ENCODE results near the gene NUB1. TPM values are rescaled to one million over a fixed set of nuclear protein-coding genes. Genes with fewer than 3 reads are reported as not detected.
A peak's percentile ranks its signal among the peaks of the same experiment; 100 is the strongest.

Gene NUB1
- total and polyA plus RNA-seq, 7 donors = 23.6 to 56.2 (median 46.0) TPM

DNA sequence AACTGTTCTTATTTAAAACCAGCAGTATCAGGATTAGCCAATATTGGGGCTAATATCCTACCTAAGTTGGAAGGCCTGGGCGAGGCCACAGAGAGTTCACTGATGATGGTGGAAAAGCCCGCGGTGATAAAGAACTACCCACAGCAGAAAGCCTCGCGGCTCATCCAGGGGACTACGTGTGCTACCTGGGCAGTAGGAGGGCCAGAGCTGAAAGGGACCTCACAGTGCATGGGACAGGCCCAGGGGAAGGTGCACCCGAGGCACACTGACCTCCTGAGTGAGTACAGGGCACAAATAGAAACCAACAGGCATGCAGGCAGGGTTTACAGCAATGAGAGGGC, 66.9 kb downstream of the NUB1 start:
- Histone ChIP-seq H3K27me3 (ENCODE audit: insufficient read depth in 3 of 3, low read length in 2 of 3) (peaks cover 0 to 57% (median 20%) of the 10 kb centered on the region in 3 donors), H3K4me1 (peaks cover 10% of the 10 kb centered on the region), H3K27ac (no peak overlapping the region), H3K36me3 (ENCODE audit: insufficient read depth in 1 of 2, low read depth in 1 of 2) (no peaks in the 10 kb centered on the region), H3K4me3 (no peak overlapping the region), H3K9me3 (no peaks in the 10 kb centered on the region)
- DNase-seq = peak in 1 of 2 donors; percentile 29
- TF ChIP-seq, protein P1, sequence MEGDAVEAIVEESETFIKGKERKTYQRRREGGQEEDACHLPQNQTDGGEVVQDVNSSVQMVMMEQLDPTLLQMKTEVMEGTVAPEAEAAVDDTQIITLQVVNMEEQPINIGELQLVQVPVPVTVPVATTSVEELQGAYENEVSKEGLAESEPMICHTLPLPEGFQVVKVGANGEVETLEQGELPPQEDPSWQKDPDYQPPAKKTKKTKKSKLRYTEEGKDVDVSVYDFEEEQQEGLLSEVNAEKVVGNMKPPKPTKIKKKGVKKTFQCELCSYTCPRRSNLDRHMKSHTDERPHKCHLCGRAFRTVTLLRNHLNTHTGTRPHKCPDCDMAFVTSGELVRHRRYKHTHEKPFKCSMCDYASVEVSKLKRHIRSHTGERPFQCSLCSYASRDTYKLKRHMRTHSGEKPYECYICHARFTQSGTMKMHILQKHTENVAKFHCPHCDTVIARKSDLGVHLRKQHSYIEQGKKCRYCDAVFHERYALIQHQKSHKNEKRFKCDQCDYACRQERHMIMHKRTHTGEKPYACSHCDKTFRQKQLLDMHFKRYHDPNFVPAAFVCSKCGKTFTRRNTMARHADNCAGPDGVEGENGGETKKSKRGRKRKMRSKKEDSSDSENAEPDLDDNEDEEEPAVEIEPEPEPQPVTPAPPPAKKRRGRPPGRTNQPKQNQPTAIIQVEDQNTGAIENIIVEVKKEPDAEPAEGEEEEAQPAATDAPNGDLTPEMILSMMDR (IDR thresholded peaks at IDR 0.05) = no peak
- ATAC-seq = no peak
- intact Hi-C loops (cut with DNase I) = no loop called here
- 85 to 92% (median 91%) methylated on average over 7 of the region's 7 CpGs for WGBS, 3 donors

DNA sequence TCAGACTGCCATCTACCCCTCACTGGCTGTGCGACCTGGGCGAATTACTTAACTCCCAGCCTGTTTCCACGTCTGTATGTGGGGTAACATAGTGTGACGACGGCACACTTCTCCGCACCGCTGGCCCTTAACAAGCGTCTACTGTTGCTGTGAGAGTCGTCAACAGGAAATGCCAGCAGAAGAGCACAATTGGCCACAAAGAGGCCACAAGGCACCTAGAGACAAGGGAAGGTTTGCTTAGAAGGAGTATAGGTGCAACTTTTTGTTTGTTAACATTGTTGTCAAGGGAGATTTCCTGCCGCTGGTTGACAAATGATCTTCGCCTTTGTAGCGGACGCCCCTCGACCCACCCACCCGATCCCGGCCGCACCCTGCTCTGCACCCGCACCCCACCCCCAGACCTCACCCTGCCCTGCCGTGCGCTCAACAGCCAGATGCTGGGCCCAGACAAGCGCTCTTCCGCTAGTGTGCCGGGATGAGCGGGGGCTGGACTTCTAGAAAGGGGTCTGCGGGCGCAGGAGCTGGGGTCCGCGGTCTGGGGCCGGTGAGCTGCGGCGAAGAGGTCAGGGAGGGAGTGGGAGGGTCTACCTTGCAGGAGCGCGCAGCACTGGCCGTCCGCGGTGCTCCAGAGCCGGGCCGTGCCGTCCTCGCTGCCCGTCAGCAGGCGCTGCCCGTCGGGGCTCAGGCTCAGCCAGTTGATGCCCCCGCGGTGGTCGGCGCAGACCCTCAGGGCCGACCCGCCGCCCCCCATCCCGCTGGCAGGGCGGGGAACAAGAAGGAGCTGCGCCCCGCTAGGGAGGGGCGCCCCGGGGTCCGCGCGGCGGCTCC, 67.4 kb downstream of the NUB1 start:
- intact Hi-C loops (cut with DNase I) = no loop called here
- Histone ChIP-seq H3K4me3 (peak overlapping the region; percentile 62), H3K9me3 (no peaks in the 10 kb centered on the region), H3K36me3 (ENCODE audit: insufficient read depth in 1 of 2, low read depth in 1 of 2) (no peaks in the 10 kb centered on the region), H3K27ac (no peak overlapping the region), H3K27me3 (ENCODE audit: insufficient read depth in 3 of 3, low read length in 2 of 3) (peaks cover 0 to 59% (median 20%) of the 10 kb centered on the region in 3 donors), H3K4me1 (peaks cover 10% of the 10 kb centered on the region)
- 18 to 25% (median 23%) methylated on average over 49 to 61 of the region's 61 CpGs for WGBS, 3 donors
- DNase-seq = peak in 1 of 2 donors; percentile 40
- TF ChIP-seq, protein P1 (IDR thresholded peaks at IDR 0.05) = no peak
- peak in 2 of 4 donors; percentile 14 to 23 for ATAC-seq

DNA sequence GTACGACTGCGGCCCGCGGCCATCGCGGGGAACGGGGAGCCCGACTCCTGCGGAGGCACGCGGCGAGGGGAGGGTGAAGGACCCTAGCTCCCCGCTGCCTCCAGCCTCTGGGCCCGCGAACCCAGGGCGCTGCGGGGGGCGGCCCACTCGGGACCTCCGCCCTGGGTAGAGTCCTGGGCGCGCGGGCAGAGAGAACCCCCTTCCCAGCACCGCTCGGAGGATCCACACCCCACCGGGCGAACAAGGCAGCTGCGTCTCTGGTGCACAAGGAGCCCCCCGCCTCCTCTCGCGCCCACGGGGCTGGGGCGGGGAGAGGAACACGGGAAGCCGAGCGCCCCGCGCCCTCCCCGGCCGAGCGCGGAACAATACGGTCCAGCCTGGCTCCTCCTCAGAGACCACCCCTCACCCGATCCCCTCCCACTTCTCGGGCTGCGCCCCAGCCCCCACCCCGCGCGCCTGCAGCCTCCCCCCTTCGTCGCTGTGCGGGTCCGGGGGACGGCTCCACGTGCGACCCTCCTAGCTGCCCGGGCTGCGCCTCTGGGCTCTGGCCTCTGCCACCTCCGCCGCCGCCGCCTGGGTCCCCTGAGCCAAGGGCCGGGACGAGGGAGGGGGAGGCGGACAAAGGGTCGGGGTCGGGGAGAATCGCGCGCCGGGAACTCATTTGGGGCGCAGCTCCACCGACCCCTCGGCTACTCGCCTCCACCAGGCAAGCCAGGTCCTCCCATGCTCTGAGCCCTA, 68.2 kb downstream of the NUB1 start, which contains the start of gene WDR86:
Gene WDR86 (minus strand): TSS at position 372 of the 738 bp plus-strand sequence. CDS start 449 bp downstream, outside the sequence.
- Histone ChIP-seq H3K9me3 (no peaks in the 10 kb centered on the region), H3K36me3 (ENCODE audit: insufficient read depth in 1 of 2, low read depth in 1 of 2) (no peaks in the 10 kb centered on the region), H3K4me3 (peak within 1 kb of the TSS; percentile 62), H3K4me1 (peaks cover 10% of the 10 kb centered on the region), H3K27me3 (ENCODE audit: insufficient read depth in 3 of 3, low read length in 2 of 3) (peaks cover 0 to 59% (median 20%) of the 10 kb centered on the region in 3 donors), H3K27ac (no peak within 1 kb of the TSS)
- 0 to 1% (median 1%) methylated on average over 43 to 75 of the region's 75 CpGs for WGBS, 3 donors
- peak in 1 of 2 donors; percentile 47 for DNase-seq
- intact Hi-C loops (cut with DNase I) = no loop called here
- TF ChIP-seq, protein P1 (IDR thresholded peaks at IDR 0.05) = no peak
- ATAC-seq = peak; percentile 21 to 39 (median 28)

DNA sequence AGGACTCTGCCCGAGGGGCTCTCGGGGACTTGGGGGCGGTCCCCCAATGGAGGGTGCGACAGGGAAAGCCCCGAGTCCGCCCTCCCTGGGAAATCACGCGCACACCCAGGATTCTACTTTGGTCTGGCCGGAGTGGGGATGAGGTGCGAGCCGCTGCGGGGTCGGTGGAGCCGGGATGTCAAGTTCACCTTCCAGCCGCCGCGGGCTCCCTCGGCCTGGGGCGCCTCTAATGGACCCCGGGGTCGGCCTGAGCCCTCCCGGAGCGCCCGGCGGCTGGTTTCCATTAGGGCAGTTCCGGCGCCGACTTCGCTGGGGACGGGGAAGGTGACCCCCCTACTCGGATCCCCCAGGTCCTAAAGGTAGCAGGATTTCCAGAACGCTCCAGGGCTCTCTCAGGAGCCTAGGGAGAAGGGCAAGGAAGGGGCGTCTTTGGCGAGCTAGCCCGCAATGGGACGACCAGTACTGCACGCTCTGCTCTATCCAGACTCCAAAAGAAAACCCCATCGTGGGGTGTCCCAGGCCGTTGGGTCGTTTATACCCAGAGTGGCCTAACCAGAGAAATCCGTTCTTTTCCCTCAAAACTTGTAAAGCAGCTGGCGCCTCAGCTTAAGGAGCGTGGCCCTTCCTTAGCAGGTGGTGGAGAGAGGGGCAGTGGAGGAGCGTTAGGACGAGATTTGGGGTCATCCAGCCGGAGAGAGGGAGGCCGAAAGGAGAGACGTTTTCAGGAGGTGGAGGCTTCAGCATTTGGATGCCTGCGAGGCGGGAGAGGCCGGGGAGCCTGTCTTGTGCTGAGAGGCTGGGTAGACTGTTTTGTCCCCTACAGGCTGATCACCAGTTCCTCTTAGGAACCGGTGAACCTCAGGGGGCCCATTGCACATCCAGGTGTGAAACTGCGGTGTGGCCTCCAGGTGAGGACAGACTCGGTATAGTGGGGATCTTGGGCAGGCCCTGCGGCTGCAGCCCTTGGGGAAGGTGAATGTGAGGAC, 69.1 kb downstream of the NUB1 start:
- 19 to 23% (median 20%) methylated on average over 50 to 55 of the region's 55 CpGs for WGBS, 3 donors
- DNase-seq = peak in 1 of 2 donors; percentile 54
- peaks cover 10% of the 10 kb centered on the region for H3K4me1 ChIP-seq

More for the DNA sequence above, 69.1 kb downstream of the NUB1 start:
- no peaks in the 10 kb centered on the region for H3K36me3 ChIP-seq (ENCODE audit: insufficient read depth in 1 of 2, low read depth in 1 of 2)
- no peaks in the 10 kb centered on the region for H3K9me3 ChIP-seq
- intact Hi-C loops (cut with DNase I) = no loop called here
- peak overlapping the region; percentile 62 for H3K4me3 ChIP-seq
- TF ChIP-seq, protein P1 (IDR thresholded peaks at IDR 0.05) = no peak
- H3K27ac ChIP-seq = no peak overlapping the region
- H3K27me3 ChIP-seq (ENCODE audit: insufficient read depth in 3 of 3, low read length in 2 of 3) = peaks cover 0 to 59% (median 19%) of the 10 kb centered on the region in 3 donors
- peak; percentile 21 to 70 (median 40) for ATAC-seq
